Measurements from ENCODE around the gene AATF.

AATF gene

DNA sequence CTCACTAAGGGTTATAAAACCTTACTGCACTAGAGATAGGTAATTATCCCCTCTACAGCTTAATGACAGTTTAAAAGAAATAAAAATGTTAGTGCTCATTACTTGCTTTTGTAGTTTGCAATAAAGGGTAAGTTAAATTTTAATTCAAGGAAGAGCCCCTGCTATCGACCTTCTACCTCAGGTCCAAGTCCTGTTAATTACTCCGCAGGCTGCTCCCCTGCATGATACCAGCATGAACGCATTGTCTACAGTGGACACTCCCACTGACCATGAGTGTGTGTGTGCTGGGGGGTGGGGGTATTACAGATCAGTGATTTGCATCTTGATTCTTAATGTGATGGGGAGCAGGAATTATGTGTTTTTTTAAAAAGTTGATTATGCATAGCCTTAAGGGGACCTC, 103.1 kb downstream of the AATF start:
- Histone ChIP-seq H2BK5ac (ENCODE audit: low read depth, low read length, poor library complexity) (no peak overlapping the region), H3K4ac (ENCODE audit: low read depth, low read length) (no peak overlapping the region), H3K9me3 (ENCODE audit: insufficient read depth, low read depth, low read length) (no peaks in the 10 kb centered on the region)

GRCh38 chr17:37052450-37052849, 103.7 kb downstream of the AATF start:
- H3K4me2 ChIP-seq (ENCODE audit: low read length) = no peak overlapping the region
- no peak overlapping the region for H4K91ac ChIP-seq (ENCODE audit: low read depth, low read length)
- no peak overlapping the region for H2BK5ac ChIP-seq (ENCODE audit: low read depth, low read length, poor library complexity)
- no peak overlapping the region for H2AK5ac ChIP-seq (ENCODE audit: low read length)
- H3K23ac ChIP-seq (ENCODE audit: low read length) = no peak overlapping the region
- WGBS (ENCODE audit: extremely low coverage, insufficient coverage, insufficient read length) = no CpG with 5 or more reads among the region's 6 CpGs
- H3K79me1 ChIP-seq (ENCODE audit: low read length) = no peaks in the 10 kb centered on the region
- no peaks in the 10 kb centered on the region for H3K79me2 ChIP-seq (ENCODE audit: control insufficient read depth, insufficient read depth, low read length, poor library complexity)
- H4K12ac ChIP-seq (ENCODE audit: low read depth, low read length) = no peak overlapping the region
- no peak overlapping the region for H3K4me3 ChIP-seq (ENCODE audit: low read depth, low read length)
- no peak overlapping the region for H3K27ac ChIP-seq (ENCODE audit: low read depth, low read length)
- no peak overlapping the region for H2BK120ac ChIP-seq (ENCODE audit: insufficient read depth, low read length, poor library complexity)
- no peak overlapping the region for H4K8ac ChIP-seq (ENCODE audit: low read depth, low read length)
- H3K9ac ChIP-seq (ENCODE audit: low read length) = no peak overlapping the region
- no peak for DNase-seq
- peaks cover 9% of the 10 kb centered on the region in 2 experiments for H3K4me1 ChIP-seq (ENCODE audit: control insufficient read depth in 1 of 2, insufficient read depth in 2 of 2, low read length in 2 of 2)
- no peak overlapping the region for H3K18ac ChIP-seq (ENCODE audit: low read length)
- no peaks in the 10 kb centered on the region for H3K9me3 ChIP-seq (ENCODE audit: insufficient read depth, low read depth, low read length)
- no peaks in the 10 kb centered on the region for H3K27me3 ChIP-seq (ENCODE audit: insufficient read depth, low read length)
- peaks cover 11 to 19% of the 10 kb centered on the region in 2 experiments for H3K36me3 ChIP-seq (ENCODE audit: control insufficient read depth in 1 of 2, insufficient read depth in 2 of 2, low read length in 2 of 2)
- H2AFZ ChIP-seq (ENCODE audit: insufficient read depth, low read length, poor library complexity) = no peak overlapping the region
- H3K14ac ChIP-seq (ENCODE audit: low read length) = no peak overlapping the region
- no peak overlapping the region for H2BK12ac ChIP-seq (ENCODE audit: low read length)
- H3K4ac ChIP-seq (ENCODE audit: low read depth, low read length) = no peak overlapping the region

More for the DNA sequence above, 103.1 kb downstream of the AATF start:
- no peaks in the 10 kb centered on the region for H3K79me2 ChIP-seq (ENCODE audit: control insufficient read depth, insufficient read depth, low read length, poor library complexity)
- H3K27ac ChIP-seq (ENCODE audit: low read depth, low read length) = no peak overlapping the region
- peaks cover 9% of the 10 kb centered on the region in 2 experiments for H3K4me1 ChIP-seq (ENCODE audit: control insufficient read depth in 1 of 2, insufficient read depth in 2 of 2, low read length in 2 of 2)
- no peak overlapping the region for H3K9ac ChIP-seq (ENCODE audit: low read length)
- H3K4me2 ChIP-seq (ENCODE audit: low read length) = no peak overlapping the region
- H4K91ac ChIP-seq (ENCODE audit: low read depth, low read length) = no peak overlapping the region
- H3K27me3 ChIP-seq (ENCODE audit: insufficient read depth, low read length) = no peaks in the 10 kb centered on the region
- no peak overlapping the region for H3K23ac ChIP-seq (ENCODE audit: low read length)
- H3K14ac ChIP-seq (ENCODE audit: low read length) = no peak overlapping the region
- H3K4me3 ChIP-seq (ENCODE audit: low read depth, low read length) = no peak overlapping the region
- H3K79me1 ChIP-seq (ENCODE audit: low read length) = no peaks in the 10 kb centered on the region
- no CpG with 5 or more reads among the region's 3 CpGs for WGBS (ENCODE audit: extremely low coverage, insufficient coverage, insufficient read length)
- H2BK12ac ChIP-seq (ENCODE audit: low read length) = no peak overlapping the region
- no peak overlapping the region for H4K8ac ChIP-seq (ENCODE audit: low read depth, low read length)
- no peak overlapping the region for H2BK120ac ChIP-seq (ENCODE audit: insufficient read depth, low read length, poor library complexity)
- no peak overlapping the region for H4K12ac ChIP-seq (ENCODE audit: low read depth, low read length)
- H3K36me3 ChIP-seq (ENCODE audit: control insufficient read depth in 1 of 2, insufficient read depth in 2 of 2, low read length in 2 of 2) = peaks cover 10 to 18% of the 10 kb centered on the region in 2 experiments
- no peak overlapping the region for H3K18ac ChIP-seq (ENCODE audit: low read length)
- DNase-seq = no peak
- no peak overlapping the region for H2AK5ac ChIP-seq (ENCODE audit: low read length)
- no peak overlapping the region for H2AFZ ChIP-seq (ENCODE audit: insufficient read depth, low read length, poor library complexity)

GRCh38 chr17:37054894-37055293, 106.1 kb downstream of the AATF start:
- no peak overlapping the region for H4K91ac ChIP-seq (ENCODE audit: low read depth, low read length)
- H3K23ac ChIP-seq (ENCODE audit: low read length) = no peak overlapping the region
- DNase-seq = peak in 1 of 2 donors; percentile 18
- no peak overlapping the region for H2BK120ac ChIP-seq (ENCODE audit: insufficient read depth, low read length, poor library complexity)
- no peak overlapping the region for H3K14ac ChIP-seq (ENCODE audit: low read length)
- no peak overlapping the region for H3K4ac ChIP-seq (ENCODE audit: low read depth, low read length)
- no peak overlapping the region for H2AFZ ChIP-seq (ENCODE audit: insufficient read depth, low read length, poor library complexity)
- no peak overlapping the region for H4K8ac ChIP-seq (ENCODE audit: low read depth, low read length)
- no peaks in the 10 kb centered on the region for H3K27me3 ChIP-seq (ENCODE audit: insufficient read depth, low read length)
- H2BK5ac ChIP-seq (ENCODE audit: low read depth, low read length, poor library complexity) = no peak overlapping the region
- no peak overlapping the region for H3K18ac ChIP-seq (ENCODE audit: low read length)
- no peaks in the 10 kb centered on the region for H3K9me3 ChIP-seq (ENCODE audit: insufficient read depth, low read depth, low read length)
- no peak overlapping the region for H2BK12ac ChIP-seq (ENCODE audit: low read length)
- no peak overlapping the region for H3K4me2 ChIP-seq (ENCODE audit: low read length)
- H4K12ac ChIP-seq (ENCODE audit: low read depth, low read length) = no peak overlapping the region
- H2AK5ac ChIP-seq (ENCODE audit: low read length) = no peak overlapping the region
- H3K79me1 ChIP-seq (ENCODE audit: low read length) = no peaks in the 10 kb centered on the region
- no peak overlapping the region for H3K9ac ChIP-seq (ENCODE audit: low read length)
- H3K4me1 ChIP-seq (ENCODE audit: control insufficient read depth in 1 of 2, insufficient read depth in 2 of 2, low read length in 2 of 2) = peaks cover 9% of the 10 kb centered on the region in 2 experiments
- peaks cover 9 to 16% of the 10 kb centered on the region in 2 experiments for H3K36me3 ChIP-seq (ENCODE audit: control insufficient read depth in 1 of 2, insufficient read depth in 2 of 2, low read length in 2 of 2)
- WGBS (ENCODE audit: extremely low coverage, insufficient coverage, insufficient read length) = no CpG with 5 or more reads among the region's 8 CpGs
- no peak overlapping the region for H3K27ac ChIP-seq (ENCODE audit: low read depth, low read length)
- H3K79me2 ChIP-seq (ENCODE audit: control insufficient read depth, insufficient read depth, low read length, poor library complexity) = no peaks in the 10 kb centered on the region
- no peak overlapping the region for H3K4me3 ChIP-seq (ENCODE audit: low read depth, low read length)

GRCh38 chr17:37056622-37057021, 107.9 kb downstream of the AATF start:
- H2BK120ac ChIP-seq (ENCODE audit: insufficient read depth, low read length, poor library complexity) = no peak overlapping the region
- no peak overlapping the region for H2BK5ac ChIP-seq (ENCODE audit: low read depth, low read length, poor library complexity)
- no peak overlapping the region for H3K14ac ChIP-seq (ENCODE audit: low read length)
- H2BK12ac ChIP-seq (ENCODE audit: low read length) = no peak overlapping the region
- H3K9ac ChIP-seq (ENCODE audit: low read length) = no peak overlapping the region
- no peak overlapping the region for H4K8ac ChIP-seq (ENCODE audit: low read depth, low read length)
- no peak overlapping the region for H3K18ac ChIP-seq (ENCODE audit: low read length)
- H4K12ac ChIP-seq (ENCODE audit: low read depth, low read length) = no peak overlapping the region
- H3K23ac ChIP-seq (ENCODE audit: low read length) = no peak overlapping the region
- no peak overlapping the region for H2AK5ac ChIP-seq (ENCODE audit: low read length)
- no peak overlapping the region for H3K4me3 ChIP-seq (ENCODE audit: low read depth, low read length)
- no peaks in the 10 kb centered on the region for H3K4me1 ChIP-seq (ENCODE audit: control insufficient read depth in 1 of 2, insufficient read depth in 2 of 2, low read length in 2 of 2)
- no peak overlapping the region for H2AFZ ChIP-seq (ENCODE audit: insufficient read depth, low read length, poor library complexity)
- H3K79me2 ChIP-seq (ENCODE audit: control insufficient read depth, insufficient read depth, low read length, poor library complexity) = no peaks in the 10 kb centered on the region
- no peak for DNase-seq
- H3K9me3 ChIP-seq (ENCODE audit: insufficient read depth, low read depth, low read length) = no peaks in the 10 kb centered on the region
- no peak overlapping the region for H3K4ac ChIP-seq (ENCODE audit: low read depth, low read length)
- no peak overlapping the region for H3K4me2 ChIP-seq (ENCODE audit: low read length)
- peaks cover 9 to 12% of the 10 kb centered on the region in 2 experiments for H3K36me3 ChIP-seq (ENCODE audit: control insufficient read depth in 1 of 2, insufficient read depth in 2 of 2, low read length in 2 of 2)
- no peaks in the 10 kb centered on the region for H3K27me3 ChIP-seq (ENCODE audit: insufficient read depth, low read length)
- H4K91ac ChIP-seq (ENCODE audit: low read depth, low read length) = no peak overlapping the region
- no peak overlapping the region for H3K27ac ChIP-seq (ENCODE audit: low read depth, low read length)
- no CpG with 5 or more reads among the region's 18 CpGs for WGBS (ENCODE audit: extremely low coverage, insufficient coverage, insufficient read length)
- H3K79me1 ChIP-seq (ENCODE audit: low read length) = no peaks in the 10 kb centered on the region

Measured in trophoblast cell (in vitro differentiated cells and primary cell).